IMR-90 (cell line): Measurements from ENCODE around the gene DPP6.

Experiments
- BHLHE40 ChIP-seq: fragments of 150-350 bp; IDR thresholded peaks from 2 replicates; pipeline ENCODE4 v1.6.1; 2016; ENCODE audit warnings: mild to moderate bottlenecking, low read depth, low read length
- CEBPB ChIP-seq: IDR thresholded peaks from 2 replicates; pipeline ENCODE4 v1.6.1; 2012; ENCODE audit warnings: low read depth, low read length, improper control_type of control experiment
- CHD1 ChIP-seq: IDR thresholded peaks from 2 replicates; pipeline ENCODE4 v1.6.1; 2012; ENCODE audit warnings: low read depth, low read length, improper control_type of control experiment
- MAFK ChIP-seq: IDR thresholded peaks from 2 replicates; pipeline ENCODE4 v1.6.1; 2012; ENCODE audit warnings: low read depth, low read length, improper control_type of control experiment
- POLR2A ChIP-seq: IDR thresholded peaks from 2 replicates; pipeline ENCODE4 v1.6.1; 2012; ENCODE audit warnings: mild to moderate bottlenecking, low read depth, low read length
- RAD21 ChIP-seq: IDR thresholded peaks from 2 replicates; pipeline ENCODE4 v1.6.1; 2012; ENCODE audit warnings: low read length, improper control_type of control experiment
- RCOR1 ChIP-seq: IDR thresholded peaks from 2 replicates; pipeline ENCODE4 v1.6.1; 2012; ENCODE audit warnings: mild to moderate bottlenecking, low read length, improper control_type of control experiment; ENCODE audit not compliant: insufficient replicate concordance
- RFX5 ChIP-seq: IDR thresholded peaks from 2 replicates; pipeline ENCODE4 v1.8.0; 2012; ENCODE audit warnings: low read depth, mild to moderate bottlenecking, low read length, moderate library complexity
- TF ChIP-seq, protein P1 (sequence below): conservative IDR thresholded peaks from 2 replicates; pipeline ENCODE4 v1.5.1; 2012; ENCODE audit warnings: mild to moderate bottlenecking, low read depth, low read length, improper control_type of control experiment
- TF ChIP-seq, protein P2 (sequence below): fragments of 150-350 bp; IDR thresholded peaks from 2 replicates; pipeline ENCODE4 v1.6.1; 2017; ENCODE audit warnings: mild to moderate bottlenecking, antibody characterized with exemption, low read length, low read depth

DNA sequence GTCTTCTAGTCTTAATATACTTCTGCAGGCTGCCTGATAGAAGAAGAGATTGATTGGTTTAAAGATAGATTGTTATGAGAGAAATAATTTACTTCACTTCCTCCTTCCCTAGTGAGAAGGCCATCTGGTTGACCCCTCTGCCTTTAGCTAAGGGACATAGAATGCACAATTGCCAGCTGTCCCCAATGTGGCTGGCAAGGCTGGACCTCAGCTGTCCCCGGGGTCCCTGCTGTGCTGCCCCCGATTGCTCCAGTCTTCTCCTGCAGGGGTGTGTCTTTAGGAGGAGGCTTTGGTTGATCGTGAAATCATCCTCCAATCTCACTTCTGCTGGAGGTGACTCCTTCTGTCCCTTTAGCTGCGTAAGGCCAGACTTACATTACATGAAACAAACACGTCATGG, 388.5 kb downstream of the DPP6 start:
- TF ChIP-seq RCOR1 (no peak), CEBPB (no peak), POLR2A (no peak), MAFK (no peak), RAD21 (no peak), CHD1 (no peak), BHLHE40 (no peak), RFX5 (no peak)
- TF ChIP-seq, protein P1, sequence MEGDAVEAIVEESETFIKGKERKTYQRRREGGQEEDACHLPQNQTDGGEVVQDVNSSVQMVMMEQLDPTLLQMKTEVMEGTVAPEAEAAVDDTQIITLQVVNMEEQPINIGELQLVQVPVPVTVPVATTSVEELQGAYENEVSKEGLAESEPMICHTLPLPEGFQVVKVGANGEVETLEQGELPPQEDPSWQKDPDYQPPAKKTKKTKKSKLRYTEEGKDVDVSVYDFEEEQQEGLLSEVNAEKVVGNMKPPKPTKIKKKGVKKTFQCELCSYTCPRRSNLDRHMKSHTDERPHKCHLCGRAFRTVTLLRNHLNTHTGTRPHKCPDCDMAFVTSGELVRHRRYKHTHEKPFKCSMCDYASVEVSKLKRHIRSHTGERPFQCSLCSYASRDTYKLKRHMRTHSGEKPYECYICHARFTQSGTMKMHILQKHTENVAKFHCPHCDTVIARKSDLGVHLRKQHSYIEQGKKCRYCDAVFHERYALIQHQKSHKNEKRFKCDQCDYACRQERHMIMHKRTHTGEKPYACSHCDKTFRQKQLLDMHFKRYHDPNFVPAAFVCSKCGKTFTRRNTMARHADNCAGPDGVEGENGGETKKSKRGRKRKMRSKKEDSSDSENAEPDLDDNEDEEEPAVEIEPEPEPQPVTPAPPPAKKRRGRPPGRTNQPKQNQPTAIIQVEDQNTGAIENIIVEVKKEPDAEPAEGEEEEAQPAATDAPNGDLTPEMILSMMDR: no peak
- TF ChIP-seq, protein P2, sequence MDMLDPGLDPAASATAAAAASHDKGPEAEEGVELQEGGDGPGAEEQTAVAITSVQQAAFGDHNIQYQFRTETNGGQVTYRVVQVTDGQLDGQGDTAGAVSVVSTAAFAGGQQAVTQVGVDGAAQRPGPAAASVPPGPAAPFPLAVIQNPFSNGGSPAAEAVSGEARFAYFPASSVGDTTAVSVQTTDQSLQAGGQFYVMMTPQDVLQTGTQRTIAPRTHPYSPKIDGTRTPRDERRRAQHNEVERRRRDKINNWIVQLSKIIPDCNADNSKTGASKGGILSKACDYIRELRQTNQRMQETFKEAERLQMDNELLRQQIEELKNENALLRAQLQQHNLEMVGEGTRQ: no peak
